OCI-LY7 (cell line): ENCODE results near the gene ANKRD44. TPM values are rescaled to one million over a fixed set of nuclear protein-coding genes. Genes with fewer than 3 reads are reported as not detected.

ENCODE experiments used
- BruUV-seq: library from RNA; stranded (reverse); fragments of 400-500 nt; replicated peaks from 2 replicates; lab custom pipeline; 2021; lab: Mats Ljungman, UMichigan
- CTCF ChIA-PET: fragments of 300-600 bp; sonication (Branson Sonifier 250); formaldehyde crosslinking; loops from one replicate; lab custom pipeline; 2022; ENCODE audit warnings: antibody characterized with exemption; ENCODE audit not compliant: unreplicated experiment; lab: Charles Lee
- POLR2A ChIA-PET: fragments of 300-600 bp; sonication (Branson Sonifier 250); formaldehyde crosslinking; loops from one replicate; lab custom pipeline; 2022; ENCODE audit warnings: antibody characterized with exemption; lab: Charles Lee
- DNase-seq: peaks from one replicate; pipeline ENCODE4 v3.0.0-alpha.2; 2015; ENCODE audit warnings: low spot score
- H2AFZ ChIP-seq: fragments of 200-600 bp; sonication (generic), shearing (Covaris generic); 2 replicates; pipeline ENCODE4 v1.6.1; 2014; ENCODE audit warnings: mild to moderate bottlenecking, antibody characterized with exemption, low read length, moderate library complexity
- H3K27ac ChIP-seq: fragments of 200-600 bp; sonication (generic); 2 replicates; pipeline ENCODE4 v1.5.1; 2014; ENCODE audit warnings: mixed run types, low read depth, mild to moderate bottlenecking, moderate library complexity, low read length, inconsistent platforms; ENCODE audit not compliant: poor library complexity, severe bottlenecking
- H3K36me3 ChIP-seq: fragments of 200-600 bp; sonication (generic); 2 replicates; pipeline ENCODE4 v1.6.1; 2014; ENCODE audit warnings: mild to moderate bottlenecking, antibody characterized with exemption, low read length, moderate library complexity, mixed read lengths; ENCODE audit not compliant: insufficient read depth
- H3K4me1 ChIP-seq: fragments of 200-600 bp; sonication (generic); 2 replicates; pipeline ENCODE4 v1.5.1; 2014; ENCODE audit warnings: mild to moderate bottlenecking, low read length; ENCODE audit not compliant: insufficient read depth, poor library complexity, severe bottlenecking
- H3K4me2 ChIP-seq: fragments of 200-600 bp; sonication (generic); 2 replicates; pipeline ENCODE4 v1.6.1; 2014; ENCODE audit warnings: mild to moderate bottlenecking, low read length
- H3K4me3 ChIP-seq: fragments of 200-600 bp; sonication (generic); 2 replicates; pipeline ENCODE4 v1.5.1; 2014; ENCODE audit warnings: mild to moderate bottlenecking, low read depth, low read length; ENCODE audit not compliant: poor library complexity, severe bottlenecking
- H3K79me2 ChIP-seq: fragments of 200-600 bp; sonication (generic); 2 replicates; pipeline ENCODE4 v1.6.1; 2016; ENCODE audit warnings: low read depth, mild to moderate bottlenecking, low read length, moderate library complexity, mixed read lengths; ENCODE audit not compliant: insufficient read depth
- H3K9me2 ChIP-seq: fragments of 200-600 bp; sonication (generic); 2 replicates; pipeline ENCODE4 v1.6.1; 2016; ENCODE audit warnings: mild to moderate bottlenecking, low read length, mixed read lengths; ENCODE audit not compliant: insufficient read depth
- H3K9me3 ChIP-seq: fragments of 200-600 bp; sonication (generic); 2 replicates; pipeline ENCODE4 v1.6.1; 2014; ENCODE audit warnings: mild to moderate bottlenecking, mixed run types, low read length, mixed read lengths
- H4K20me1 ChIP-seq: fragments of 200-600 bp; sonication (generic); 2 replicates; pipeline ENCODE4 v1.6.1; 2014; ENCODE audit warnings: mild to moderate bottlenecking, antibody characterized with exemption, low read length, moderate library complexity, mixed read lengths; ENCODE audit not compliant: insufficient read depth
- CTCF ChIP-seq: fragments of 200-600 bp; sonication (generic); conservative IDR thresholded peaks from 2 replicates; pipeline ENCODE4 v1.5.1; 2014; ENCODE audit warnings: mild to moderate bottlenecking, antibody characterized with exemption, low read length, moderate library complexity, mixed read lengths
- EZH2phosphoT487 ChIP-seq: fragments of 200-600 bp; sonication (generic); IDR thresholded peaks from 2 replicates; pipeline ENCODE4 v1.6.1; 2018; ENCODE audit warnings: low read depth, borderline replicate concordance, mild to moderate bottlenecking, mixed run types, antibody characterized with exemption, low read length, moderate library complexity, mixed read lengths
- intact Hi-C: fragments of 100-400 bp; cut with micrococcal nuclease; formaldehyde crosslinking; loops from one replicate; pipeline ENCODE4 v1.10.0; 2022; ENCODE audit not compliant: unreplicated experiment
- total RNA-seq, 2 experiments: library from RNA; depleted of rRNA in 1 of 2; stranded (reverse); fragments of >200 nt in 1 of 2; shearing (Covaris generic) in 1 of 2; gene quantifications; 2 replicates each; pipeline ENCODE4 v1.2.3, GENCODE V29; 2014 to 2022

Gene ANKRD44
- total RNA-seq, 2 experiments from 2014 or later: 69.4 to 73.7 TPM

GRCh38 chr2:196951973-196952372 is 358.6 kb downstream of the ANKRD44 start:
- Histone ChIP-seq H2AFZ (no peak overlapping the region), H3K9me2 (no peaks in the 10 kb centered on the region), H3K4me1 (no peaks in the 10 kb centered on the region), H3K9me3 (no peaks in the 10 kb centered on the region), H3K4me3 (no peak overlapping the region), H3K27ac (no peak overlapping the region), H4K20me1 (no peaks in the 10 kb centered on the region), H3K36me3 (no peaks in the 10 kb centered on the region), H3K79me2 (no peaks in the 10 kb centered on the region), H3K4me2 (no peak overlapping the region)
- no TSS peak for BruUV-seq
- CTCF ChIA-PET: no interaction called here
- no peak for DNase-seq
- POLR2A ChIA-PET: interaction anchor here (0.6 kb wide), 1 partner anchor 1571 kb away, joined by 3 read pairs; no protein-coding TSS in a partner anchor
- TF ChIP-seq CTCF (no peak), EZH2phosphoT487 (no peak)
- intact Hi-C loops: no loop called here

GRCh38 chr2:196949116-196949515 is 361.5 kb downstream of the ANKRD44 start:
- Histone ChIP-seq H3K9me3 (no peaks in the 10 kb centered on the region), H3K27ac (no peak overlapping the region), H3K9me2 (no peaks in the 10 kb centered on the region), H3K79me2 (no peaks in the 10 kb centered on the region), H3K4me2 (no peak overlapping the region), H3K4me1 (no peaks in the 10 kb centered on the region), H2AFZ (no peak overlapping the region), H3K4me3 (no peak overlapping the region), H4K20me1 (no peaks in the 10 kb centered on the region), H3K36me3 (no peaks in the 10 kb centered on the region)
- intact Hi-C loops: no loop called here
- POLR2A ChIA-PET: interaction anchor here (0.6 kb wide), 1 partner anchor 1248 kb away, joined by 3 read pairs; no protein-coding TSS in a partner anchor
- DNase-seq: no peak
- CTCF ChIA-PET: no interaction called here
- TF ChIP-seq CTCF: no peak
- no peak for TF ChIP-seq EZH2phosphoT487
- no TSS peak for BruUV-seq

GRCh38 chr2:196944570-196944969 is 366.0 kb downstream of the ANKRD44 start:
- Histone ChIP-seq H4K20me1 (no peaks in the 10 kb centered on the region), H2AFZ (no peak overlapping the region), H3K27ac (no peak overlapping the region), H3K4me1 (no peaks in the 10 kb centered on the region), H3K4me2 (no peak overlapping the region), H3K9me3 (no peaks in the 10 kb centered on the region), H3K4me3 (no peak overlapping the region), H3K79me2 (no peaks in the 10 kb centered on the region), H3K36me3 (no peaks in the 10 kb centered on the region), H3K9me2 (no peaks in the 10 kb centered on the region)
- BruUV-seq: no TSS peak
- TF ChIP-seq EZH2phosphoT487 (no peak), CTCF (no peak)
- ChIA-PET CTCF (interaction anchor here (1.9 kb wide), 1 partner anchor 14 kb away, joined by 5 read pairs; no protein-coding TSS in a partner anchor), POLR2A (interaction anchor here (0.6 to 1.7 kb wide), 5 partner anchors 9 to 184 kb away, joined by 3 to 10 read pairs (median 3); partner anchors contain the start of gene PGAP1)
- peak; percentile 36 for DNase-seq
- intact Hi-C loops: no loop called here
